Measurements from ENCODE around the gene SKAP2. TPM values are rescaled to one million over a fixed set of nuclear protein-coding genes. Genes with fewer than 3 reads are reported as not detected.

SKAP2 gene
- total RNA-seq, 1 experiment from 2014 or later: 3.2 TPM

- Histone ChIP-seq H3K27me3 (ENCODE audit: insufficient read depth, low read length) (peaks cover 8% of the 10 kb centered on the region; the same call in 1 of the 2 replicates), H3K56ac (ENCODE audit: insufficient read length, low read depth, low read length) (no peak overlapping the region), H4K20me1 (ENCODE audit: control insufficient read depth, insufficient read depth, insufficient read length) (no peaks in the 10 kb centered on the region), H3K9me3 (ENCODE audit: control insufficient read depth, low read depth, low read length) (no peaks in the 10 kb centered on the region), H3K4me2 (ENCODE audit: insufficient read depth, insufficient read length, low read length) (no peak overlapping the region), H2BK15ac (ENCODE audit: low read depth, low read length) (no peak overlapping the region), H3K18ac (ENCODE audit: insufficient read length, low read depth, low read length) (no peak overlapping the region), H3K4me1 (ENCODE audit: insufficient read depth, low read length) (peaks cover 6% of the 10 kb centered on the region; the same call in 1 of the 2 replicates), H3K79me1 (ENCODE audit: insufficient read depth, low read depth, low read length, poor library complexity, severe bottlenecking) (no peaks in the 10 kb centered on the region), H2AK5ac (ENCODE audit: insufficient read length, low read length) (no peak overlapping the region), H3K14ac (ENCODE audit: insufficient read depth, low read length) (no peak overlapping the region), H4K8ac (replicated peaks; ENCODE audit: insufficient read length, low read depth, low read length) (no peak overlapping the region), H2BK12ac (ENCODE audit: insufficient read length, low read depth, low read length) (no peak overlapping the region), H3K23me2 (ENCODE audit: insufficient read length, low read depth, low read length, poor library complexity, severe bottlenecking) (no peaks in the 10 kb centered on the region), H3K27ac (ENCODE audit: insufficient read length, low read depth, low read length) (no peak overlapping the region), H2AFZ (ENCODE audit: low read length) (no peak overlapping the region), H2BK5ac (ENCODE audit: insufficient read length, low read length) (no peak overlapping the region), H3K9ac (ENCODE audit: extremely low read depth, insufficient read length, low read length) (no peak overlapping the region), H3K79me2 (ENCODE audit: insufficient read depth, low read length) (no peaks in the 10 kb centered on the region), H3T11ph (ENCODE audit: low read length) (no peak overlapping the region), H4K5ac (ENCODE audit: insufficient read length, low read depth, low read length) (no peak overlapping the region), H2BK120ac (ENCODE audit: low read depth, low read length, poor library complexity, severe bottlenecking) (no peak overlapping the region), H4K91ac (ENCODE audit: insufficient read length, low read depth, low read length) (no peak overlapping the region), H3K4ac (ENCODE audit: low read depth, low read length) (no peak overlapping the region), H2BK20ac (ENCODE audit: low read depth, low read length, poor library complexity, severe bottlenecking) (no peak overlapping the region), H3K23ac (ENCODE audit: insufficient read length, low read depth, low read length) (no peak overlapping the region)
- Mint-ChIP-seq H3K36me3 (ENCODE audit: insufficient read depth in 1 of 3, low read depth in 3 of 3) (no peaks in the 10 kb centered on the region; a peak in 1 of 7 replicates), H3K9me3 (no peaks in the 10 kb centered on the region), H3K4me1 (peaks cover 19 to 24% of the 10 kb centered on the region in 2 experiments), H3K27ac (no peak overlapping the region), H3K27me3 (ENCODE audit: low read depth) (peaks cover 86% of the 10 kb centered on the region), H3K4me3 (no peak overlapping the region)
- no peak for DNase-seq
- no peak for TF ChIP-seq CTCF (conservative IDR thresholded peaks at IDR 0.05)
- WGBS (ENCODE audit: extremely low coverage, insufficient read length, low lambda C conversion rate): no CpG with 5 or more reads among the region's 1 CpG
Observed at GRCh38 chr7:26854876-26855855, 9.2 kb downstream of the SKAP2 start.

All from H9 (cell line).